ENCODE data around the gene ADA.
"Not testable (repeated sequence)": the region's sequence is repeated elsewhere in the genome, so short reads cannot be mapped to it uniquely, and the experiment has no call there.

The ADA gene

GRCh38 chr20:44651684-44652423 is at the start of gene ADA:
ADA (minus strand) TSS chr20:44651699; CDS start chr20:44651607, 92 bp downstream.
- H3K4me3 ChIP-seq (ENCODE audit: low read length): peak within 1 kb of the TSS; percentile 74

GRCh38 chr20:44700306-44700705 is 48.8 kb upstream of the ADA start:
- H3K4me3 ChIP-seq (ENCODE audit: low read length): no peak overlapping the region
- no peak for TF ChIP-seq ZNF274 (IDR thresholded peaks at IDR 0.05; ENCODE audit: low read depth, low read length)

More at GRCh38 chr20:44651684-44652423, at the start of gene ADA:
- no peak for TF ChIP-seq ZNF274 (IDR thresholded peaks at IDR 0.05; ENCODE audit: low read depth, low read length)

GRCh38 chr20:44698351-44698750 is 46.9 kb upstream of the ADA start:
- no peak overlapping the region for H3K4me3 ChIP-seq (ENCODE audit: low read length)
- no peak for TF ChIP-seq ZNF274 (IDR thresholded peaks at IDR 0.05; ENCODE audit: low read depth, low read length)

- not testable (repeated sequence) for H3K4me3 ChIP-seq (ENCODE audit: low read length)
Measured at GRCh38 chr20:44697041-44697440, 45.5 kb upstream of the ADA start.

- TF ChIP-seq ZNF274 (IDR thresholded peaks at IDR 0.05; ENCODE audit: low read depth, low read length): no peak
- no peak overlapping the region for H3K4me3 ChIP-seq (ENCODE audit: low read length)
Measured at GRCh38 chr20:44696315-44696714, 44.8 kb upstream of the ADA start.

GRCh38 chr20:44695674-44696300 is 44.3 kb upstream of the ADA start:
- no peak overlapping the region for H3K4me3 ChIP-seq (ENCODE audit: low read length)
- TF ChIP-seq ZNF274 (IDR thresholded peaks at IDR 0.05; ENCODE audit: low read depth, low read length): no peak

GRCh38 chr20:44695295-44695673 is 43.8 kb upstream of the ADA start:
- TF ChIP-seq ZNF274 (IDR thresholded peaks at IDR 0.05; ENCODE audit: low read depth, low read length): no peak
- H3K4me3 ChIP-seq (ENCODE audit: low read length): no peak overlapping the region

GRCh38 chr20:44694159-44694558 is 42.7 kb upstream of the ADA start:
- no peak overlapping the region for H3K4me3 ChIP-seq (ENCODE audit: low read length)
- no peak for TF ChIP-seq ZNF274 (IDR thresholded peaks at IDR 0.05; ENCODE audit: low read depth, low read length)

- TF ChIP-seq ZNF274 (IDR thresholded peaks at IDR 0.05; ENCODE audit: low read depth, low read length): no peak
Measured at GRCh38 chr20:44693627-44694026, 42.1 kb upstream of the ADA start.

GRCh38 chr20:44692932-44693480 is 41.5 kb upstream of the ADA start:
- TF ChIP-seq ZNF274 (IDR thresholded peaks at IDR 0.05; ENCODE audit: low read depth, low read length): no peak
- H3K4me3 ChIP-seq (ENCODE audit: low read length): no peak overlapping the region

More at GRCh38 chr20:44693627-44694026, 42.1 kb upstream of the ADA start:
- no peak overlapping the region for H3K4me3 ChIP-seq (ENCODE audit: low read length)

GRCh38 chr20:44691424-44692423 is 40.2 kb upstream of the ADA start:
- TF ChIP-seq ZNF274 (IDR thresholded peaks at IDR 0.05; ENCODE audit: low read depth, low read length): no peak
- no peak overlapping the region for H3K4me3 ChIP-seq (ENCODE audit: low read length)

GRCh38 chr20:44690781-44691423 is 39.4 kb upstream of the ADA start:
- no peak for TF ChIP-seq ZNF274 (IDR thresholded peaks at IDR 0.05; ENCODE audit: low read depth, low read length)
- H3K4me3 ChIP-seq (ENCODE audit: low read length): no peak overlapping the region

- no peak for TF ChIP-seq ZNF274 (IDR thresholded peaks at IDR 0.05; ENCODE audit: low read depth, low read length)
- no peak overlapping the region for H3K4me3 ChIP-seq (ENCODE audit: low read length)
Measured at GRCh38 chr20:44689809-44690208, 38.3 kb upstream of the ADA start.

Data from GM08714 (cell line).